IMR-90 (cell line): ENCODE measurements around the gene DOLPP1. TPM values are rescaled to one million over a fixed set of nuclear protein-coding genes. Genes with fewer than 3 reads are reported as not detected.

Experiments used
- ATAC-seq: fragments of 200-7000 bp; cut with Tn5 transposase; 2 replicates; pipeline ENCODE4 v1.9.1; 2020; ENCODE audit warnings: low read depth, mild to moderate bottlenecking, moderate library complexity
- BruUV-seq: library from RNA; stranded (reverse); fragments of 400-500 nt; replicated peaks from 2 replicates; lab custom pipeline; 2021; lab: Mats Ljungman, UMichigan
- CTCF ChIA-PET: fragments of 300-600 bp; formaldehyde crosslinking; extraction: SDS; loops from one replicate; lab custom pipeline; 2021; ENCODE audit warnings: antibody characterized with exemption; lab: Yijun Ruan, JAX
- POLR2A ChIA-PET: fragments of 300-600 bp; sonication (Branson Sonifier 250); formaldehyde crosslinking; loops from one replicate; lab custom pipeline; 2022; ENCODE audit warnings: antibody characterized with exemption; ENCODE audit not compliant: unreplicated experiment; lab: Charles Lee
- DNase-seq: peaks from one replicate; pipeline ENCODE4 v3.0.0; 2013
- H2AFZ ChIP-seq: replicated peaks from 2 replicates; pipeline ENCODE3; 2013; ENCODE audit warnings: low read length, mild to moderate bottlenecking; ENCODE audit not compliant: poor library complexity
- H2AK5ac ChIP-seq: 2 replicates; pipeline ENCODE4 v1.6.1; 2013; ENCODE audit warnings: low read depth, low read length, inconsistent platforms
- H2AK9ac ChIP-seq: replicated peaks from 2 replicates; pipeline ENCODE3; 2013; ENCODE audit warnings: mild to moderate bottlenecking, low read depth, low read length, moderate library complexity; ENCODE audit not compliant: poor library complexity
- H2BK120ac ChIP-seq: 2 replicates; pipeline ENCODE4 v1.6.1; 2013; ENCODE audit warnings: low read depth, low read length, inconsistent platforms
- H2BK15ac ChIP-seq: 3 replicates; pipeline ENCODE4 v1.6.1; 2013; ENCODE audit warnings: low read depth, low read length, inconsistent platforms
- H2BK20ac ChIP-seq: 2 replicates; pipeline ENCODE4 v1.6.1; 2013; ENCODE audit warnings: low read depth, mild to moderate bottlenecking, inconsistent platforms, low read length, moderate library complexity
- H2BK5ac ChIP-seq: 2 replicates; pipeline ENCODE4 v1.6.1; 2013; ENCODE audit warnings: mild to moderate bottlenecking, low read depth, low read length, inconsistent platforms; ENCODE audit not compliant: poor library complexity, severe bottlenecking
- H3K14ac ChIP-seq: replicated peaks from 2 replicates; pipeline ENCODE4 v1.6.1; 2013; ENCODE audit warnings: low read depth, low read length, inconsistent platforms
- H3K18ac ChIP-seq: 2 replicates; pipeline ENCODE4 v1.6.1; 2013; ENCODE audit warnings: low read depth, low read length, control low read depth
- H3K23ac ChIP-seq: 2 replicates; pipeline ENCODE4 v1.6.1; 2013; ENCODE audit warnings: low read depth, low read length, inconsistent platforms
- H3K27ac ChIP-seq: 2 replicates; pipeline ENCODE4 v1.5.1; 2013; ENCODE audit warnings: mild to moderate bottlenecking, control low read depth, low read length; ENCODE audit not compliant: insufficient read depth
- H3K27me3 ChIP-seq: 2 replicates; pipeline ENCODE4 v1.6.1; 2013; ENCODE audit warnings: low read length; ENCODE audit not compliant: control insufficient read depth, insufficient read depth
- H3K36me3 ChIP-seq: 2 replicates; pipeline ENCODE4 v1.6.1; 2013; ENCODE audit warnings: low read length, mixed read lengths; ENCODE audit not compliant: control insufficient read depth, insufficient read depth
- H3K4ac ChIP-seq: 2 replicates; pipeline ENCODE4 v1.6.1; 2013; ENCODE audit warnings: low read depth, low read length, inconsistent platforms
- H3K4me1 ChIP-seq: 2 replicates; pipeline ENCODE4 v1.6.1; 2013; ENCODE audit warnings: low read length, mixed read lengths; ENCODE audit not compliant: control insufficient read depth, insufficient read depth
- H3K4me2 ChIP-seq: 2 replicates; pipeline ENCODE4 v1.6.1; 2013; ENCODE audit warnings: low read depth, mild to moderate bottlenecking, control low read depth, low read length, moderate library complexity
- H3K4me3 ChIP-seq: 2 replicates; pipeline ENCODE4 v1.5.1; 2013; ENCODE audit warnings: low read depth, mild to moderate bottlenecking, control low read depth, low read length, moderate library complexity; ENCODE audit not compliant: insufficient read depth
- H3K56ac ChIP-seq: 2 replicates; pipeline ENCODE4 v1.6.1; 2013; ENCODE audit warnings: low read length, inconsistent platforms; ENCODE audit not compliant: insufficient read depth; ENCODE audit errors: extremely low read depth
- H3K79me1 ChIP-seq, 2 experiments: 2 replicates each; pipeline ENCODE4 v1.6.1; 2013; ENCODE audit warnings: low read length in 2 of 2, inconsistent platforms in 1 of 2, low read depth in 1 of 2
- H3K9ac ChIP-seq: 2 replicates; pipeline ENCODE4 v1.6.1; 2013; ENCODE audit warnings: low read depth, low read length, control low read depth
- H3K9me1 ChIP-seq: 2 replicates; pipeline ENCODE4 v1.6.1; 2013; ENCODE audit warnings: low read length, inconsistent platforms; ENCODE audit not compliant: insufficient read depth
- H3K9me3 ChIP-seq: 2 replicates; pipeline ENCODE4 v1.6.1; 2013; ENCODE audit warnings: low read length; ENCODE audit not compliant: control insufficient read depth, insufficient read depth
- H4K20me1 ChIP-seq: 2 replicates; pipeline ENCODE4 v1.6.1; 2013; ENCODE audit warnings: low read length, inconsistent platforms; ENCODE audit not compliant: insufficient read depth
- H4K5ac ChIP-seq: 2 replicates; pipeline ENCODE4 v1.6.1; 2013; ENCODE audit warnings: mild to moderate bottlenecking, low read depth, low read length, control low read depth
- H4K8ac ChIP-seq, 2 experiments: 2 replicates each; pipeline ENCODE4 v1.6.1; 2013; ENCODE audit warnings: low read depth in 2 of 2, low read length in 2 of 2, control low read depth in 1 of 2, inconsistent platforms in 1 of 2
- H4K91ac ChIP-seq: 2 replicates; pipeline ENCODE4 v1.6.1; 2013; ENCODE audit warnings: low read depth, low read length, inconsistent platforms; ENCODE audit not compliant: insufficient read depth
- FOS ChIP-seq: fragments of 150-350 bp; IDR thresholded peaks from 2 replicates; pipeline ENCODE4 v1.6.1; 2016; ENCODE audit warnings: low read depth, low read length
- MAFK ChIP-seq: IDR thresholded peaks from 2 replicates; pipeline ENCODE4 v1.6.1; 2012; ENCODE audit warnings: low read depth, low read length, improper control_type of control experiment
- MXI1 ChIP-seq: IDR thresholded peaks from 2 replicates; pipeline ENCODE4 v1.6.1; 2012; ENCODE audit warnings: low read depth, mild to moderate bottlenecking, low read length, moderate library complexity, borderline replicate concordance
- SMC3 ChIP-seq: fragments of 150-350 bp; IDR thresholded peaks from 2 replicates; pipeline ENCODE4 v1.6.1; 2016; ENCODE audit warnings: low read depth, mild to moderate bottlenecking, antibody characterized with exemption, low read length, moderate library complexity
- WGBS, 2 experiments: methylation state at CpG; one replicate each; pipeline versions ENCODE4 v1.1.5 to v1.1.7; 2013; ENCODE audit warnings: missing lambda C conversion rate in 2 of 2; ENCODE audit not compliant: insufficient read length in 1 of 2; ENCODE audit errors: extremely low coverage in 2 of 2; 5-methylcytosine and 5-hydroxymethylcytosine counted together
- dilution Hi-C: fragments of 300-500 bp; cut with HindIII; formaldehyde crosslinking; loops from one replicate; pipeline ENCODE4 v1.14.3; 2018; ENCODE audit warnings: low sequenced_read_pairs; ENCODE audit not compliant: unreplicated experiment
- in situ Hi-C: fragments of 300-500 bp; cut with MboI; formaldehyde crosslinking; loops from 3 replicates; pipeline ENCODE4 v1.14.3; 2019; ENCODE audit warnings: low sequenced_read_pairs, inconsistent platforms, mixed read lengths
- intact Hi-C: fragments of 100-400 bp; cut with micrococcal nuclease; formaldehyde crosslinking; loops from 2 replicates; pipeline ENCODE4 v1.10.0; 2022
- polyA plus RNA-seq, 3 experiments: library from polyadenylated mRNA; depleted of rRNA; stranded (reverse); fragments of >200 nt; gene quantifications; 2 replicates each; pipeline ENCODE4 v1.2.3, GENCODE V29; 2012; ENCODE audit warnings: low replicate concordance in 1 of 3
- total RNA-seq: library from RNA; depleted of rRNA; stranded (reverse); fragments of >200 nt; gene quantifications from 2 replicates; pipeline ENCODE4 v1.2.3, GENCODE V29; 2012
- TF ChIP-seq, protein P1 (sequence below): fragments of 150-350 bp; IDR thresholded peaks from 2 replicates; pipeline ENCODE4 v1.6.1; 2017; ENCODE audit warnings: mild to moderate bottlenecking, antibody characterized with exemption, low read length, low read depth
- TF ChIP-seq, protein P2 (sequence below): conservative IDR thresholded peaks from 2 replicates; pipeline ENCODE4 v1.5.1; 2012; ENCODE audit warnings: mild to moderate bottlenecking, low read depth, low read length, improper control_type of control experiment

DOLPP1 gene
- total and polyA plus RNA-seq, 2 of the 4 experiments (the other 2 are of a cell fraction), result 7.0 to 16.5 TPM

- dilution Hi-C loops, result no loop called here
These were observed 28.3 kb upstream of the DOLPP1 start for GRCh38 chr9:129052592-129052991.

More at GRCh38 chr9:129052592-129052991, 28.3 kb upstream of the DOLPP1 start:
- no peak overlapping the region for H3K4me3 ChIP-seq
- H2AK9ac ChIP-seq, result no peak overlapping the region
- H3K23ac ChIP-seq, result no peak overlapping the region
- H3K9me3 ChIP-seq, result no peaks in the 10 kb centered on the region
- H3K4me2 ChIP-seq, result no peak overlapping the region
- H3K18ac ChIP-seq, result no peak overlapping the region
- peaks cover 4% of the 10 kb centered on the region; the same call in 1 of the 2 replicates for H3K9me1 ChIP-seq
- H4K8ac ChIP-seq, result no peak overlapping the region
- no peak overlapping the region for H2AK5ac ChIP-seq
- no peaks in the 10 kb centered on the region for H4K20me1 ChIP-seq
- intact Hi-C loops, result no loop called here
- H2AFZ ChIP-seq, result no peak overlapping the region
- BruUV-seq, result no TSS peak
- H3K36me3 ChIP-seq, result peaks cover 32% of the 10 kb centered on the region
- POLR2A ChIA-PET, result no interaction called here
- DNase-seq, result no peak
- H2BK5ac ChIP-seq, result no peak overlapping the region
- no peak overlapping the region for H3K56ac ChIP-seq
- H3K4me1 ChIP-seq, result no peaks in the 10 kb centered on the region
- CTCF ChIA-PET, result no interaction called here
- H4K91ac ChIP-seq, result no peak overlapping the region
- no peak overlapping the region for H2BK20ac ChIP-seq
- H2BK120ac ChIP-seq, result no peak overlapping the region
- H3K79me1 ChIP-seq, result no peaks in the 10 kb centered on the region
- H3K9ac ChIP-seq, result no peak overlapping the region
- H3K4ac ChIP-seq, result no peak overlapping the region
- WGBS, 2 experiments, result no CpG with 5 or more reads among the region's 8 CpGs
- ATAC-seq, result no peak
- no peak overlapping the region for H3K14ac ChIP-seq
- no peak overlapping the region for H3K27ac ChIP-seq
- in situ Hi-C loops, result no loop called here
- H3K27me3 ChIP-seq, result no peaks in the 10 kb centered on the region
- no peak overlapping the region for H2BK15ac ChIP-seq
- TF ChIP-seq FOS, result no peak
- no peak for TF ChIP-seq MAFK
- TF ChIP-seq, protein P1, sequence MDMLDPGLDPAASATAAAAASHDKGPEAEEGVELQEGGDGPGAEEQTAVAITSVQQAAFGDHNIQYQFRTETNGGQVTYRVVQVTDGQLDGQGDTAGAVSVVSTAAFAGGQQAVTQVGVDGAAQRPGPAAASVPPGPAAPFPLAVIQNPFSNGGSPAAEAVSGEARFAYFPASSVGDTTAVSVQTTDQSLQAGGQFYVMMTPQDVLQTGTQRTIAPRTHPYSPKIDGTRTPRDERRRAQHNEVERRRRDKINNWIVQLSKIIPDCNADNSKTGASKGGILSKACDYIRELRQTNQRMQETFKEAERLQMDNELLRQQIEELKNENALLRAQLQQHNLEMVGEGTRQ, result no peak
- TF ChIP-seq SMC3, result no peak
- TF ChIP-seq, protein P2, sequence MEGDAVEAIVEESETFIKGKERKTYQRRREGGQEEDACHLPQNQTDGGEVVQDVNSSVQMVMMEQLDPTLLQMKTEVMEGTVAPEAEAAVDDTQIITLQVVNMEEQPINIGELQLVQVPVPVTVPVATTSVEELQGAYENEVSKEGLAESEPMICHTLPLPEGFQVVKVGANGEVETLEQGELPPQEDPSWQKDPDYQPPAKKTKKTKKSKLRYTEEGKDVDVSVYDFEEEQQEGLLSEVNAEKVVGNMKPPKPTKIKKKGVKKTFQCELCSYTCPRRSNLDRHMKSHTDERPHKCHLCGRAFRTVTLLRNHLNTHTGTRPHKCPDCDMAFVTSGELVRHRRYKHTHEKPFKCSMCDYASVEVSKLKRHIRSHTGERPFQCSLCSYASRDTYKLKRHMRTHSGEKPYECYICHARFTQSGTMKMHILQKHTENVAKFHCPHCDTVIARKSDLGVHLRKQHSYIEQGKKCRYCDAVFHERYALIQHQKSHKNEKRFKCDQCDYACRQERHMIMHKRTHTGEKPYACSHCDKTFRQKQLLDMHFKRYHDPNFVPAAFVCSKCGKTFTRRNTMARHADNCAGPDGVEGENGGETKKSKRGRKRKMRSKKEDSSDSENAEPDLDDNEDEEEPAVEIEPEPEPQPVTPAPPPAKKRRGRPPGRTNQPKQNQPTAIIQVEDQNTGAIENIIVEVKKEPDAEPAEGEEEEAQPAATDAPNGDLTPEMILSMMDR, result no peak
- TF ChIP-seq MXI1, result no peak
- no peak overlapping the region for H4K5ac ChIP-seq
